Measurements from ENCODE around the gene ITGA5.

ITGA5 gene

DNA sequence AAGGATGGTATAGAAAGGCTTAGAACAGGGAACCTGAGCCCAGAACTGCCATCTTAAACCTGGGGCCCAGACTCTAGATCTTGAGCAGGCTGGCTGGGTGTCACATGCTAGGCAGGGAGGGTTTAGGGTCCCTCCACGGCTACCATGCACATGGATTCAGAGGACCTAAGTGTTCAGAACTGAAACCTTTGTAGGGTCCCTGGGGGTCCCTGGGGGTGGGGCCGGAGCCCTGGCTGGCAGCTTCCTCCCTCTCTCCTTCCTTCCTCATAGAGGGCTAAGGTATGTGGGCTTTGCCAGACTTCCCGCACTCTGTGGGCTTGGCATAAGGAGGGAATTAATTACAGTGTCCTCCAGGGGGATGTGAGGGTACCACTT, 29.9 kb downstream of the ITGA5 start:
- DNase-seq (ENCODE audit: low spot score): no peak

DNA sequence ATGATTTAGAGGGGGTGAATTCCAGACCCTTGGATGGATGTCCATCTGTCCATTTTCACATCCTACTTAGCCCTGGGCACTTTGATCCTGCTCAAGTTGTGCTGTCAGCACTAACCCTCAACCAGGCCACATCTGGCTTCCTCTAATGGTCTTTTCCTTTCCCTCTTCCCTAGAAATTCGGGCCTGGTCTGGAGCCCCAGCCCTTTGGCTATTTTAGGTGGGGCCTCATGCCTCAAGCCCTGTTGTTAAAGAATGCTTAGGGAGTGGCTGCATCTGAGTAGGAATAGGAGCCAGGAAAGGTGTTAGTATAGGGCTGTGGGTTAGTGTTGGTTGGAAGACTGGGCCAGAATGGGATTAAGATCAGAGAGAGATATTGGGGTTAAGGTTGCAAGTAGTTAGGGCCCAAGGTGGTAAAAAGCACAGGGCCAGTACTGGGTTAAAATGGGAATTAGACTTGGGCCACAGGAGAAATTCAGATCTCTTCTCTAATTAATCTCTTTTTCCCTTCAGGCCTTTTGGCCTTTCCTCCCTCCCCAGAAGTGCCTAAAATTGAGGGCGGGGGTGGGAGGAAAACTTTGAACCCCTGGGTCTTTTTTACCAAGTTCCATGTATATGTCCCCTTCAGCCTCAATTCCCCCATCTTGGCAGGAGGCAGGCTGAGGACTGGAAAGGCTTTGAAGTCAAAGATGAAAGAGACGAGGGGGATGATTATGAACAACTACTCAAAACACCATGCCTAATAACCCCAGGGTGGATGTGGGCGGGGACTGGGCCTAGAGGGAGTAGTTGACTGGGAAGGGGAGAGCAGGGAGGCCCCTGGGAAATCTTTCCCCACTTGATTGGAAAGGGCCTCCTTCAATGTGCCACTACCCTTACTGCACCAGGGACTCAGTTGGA, 30.6 kb downstream of the ITGA5 start:
- no peak for DNase-seq (ENCODE audit: low spot score)

DNA sequence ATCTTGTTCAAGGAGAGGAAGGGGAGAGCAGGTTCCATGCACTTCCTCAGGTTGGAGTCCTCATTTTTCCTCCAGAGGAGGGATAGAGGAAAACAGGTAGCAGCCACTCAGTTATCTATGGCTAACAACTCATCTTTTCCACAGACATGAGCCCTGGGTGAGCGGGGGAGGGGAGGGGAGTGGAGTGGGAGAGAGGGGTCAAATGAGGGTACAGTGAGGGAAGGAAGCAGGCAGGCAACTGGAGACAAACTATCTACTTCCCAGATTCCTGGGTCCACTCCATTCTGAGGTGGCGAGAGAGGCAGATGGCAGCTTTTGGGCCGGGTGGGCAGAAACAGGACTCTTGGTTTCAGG, 32.0 kb downstream of the ITGA5 start:
- DNase-seq (ENCODE audit: low spot score): no peak

DNA sequence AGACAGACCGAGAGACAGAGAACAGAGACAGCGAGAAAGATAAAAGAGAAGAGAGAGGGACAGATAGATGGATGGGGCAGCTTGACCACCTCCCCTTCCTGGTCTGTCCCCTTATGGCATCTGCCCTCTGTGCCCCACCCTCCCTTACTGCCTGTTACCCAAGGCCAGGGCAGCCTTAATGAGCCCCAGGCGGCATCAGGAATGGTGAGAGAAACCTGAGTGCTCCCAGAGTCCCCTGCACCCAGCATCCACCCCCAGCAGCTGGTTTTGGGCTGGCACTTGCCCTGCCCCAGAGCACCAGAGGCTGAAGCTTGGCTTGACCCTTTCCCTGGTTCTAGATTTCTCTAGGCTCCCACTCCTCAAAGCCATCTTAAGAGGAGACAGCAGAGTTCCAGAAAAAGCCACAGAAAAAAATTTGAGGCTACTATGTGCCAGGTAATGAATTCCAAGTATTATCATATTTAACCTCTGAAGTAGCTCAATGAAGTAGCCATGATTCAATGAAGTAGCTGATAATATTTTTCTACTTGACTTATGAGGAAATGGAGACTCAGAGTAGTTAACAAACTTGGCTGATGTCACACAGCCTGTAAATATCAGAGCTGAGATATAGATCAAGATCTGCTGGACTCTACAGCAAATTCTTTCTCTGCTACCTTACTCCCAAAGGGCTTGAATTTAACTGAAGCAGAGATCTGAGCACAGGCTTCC, 32.5 kb downstream of the ITGA5 start:
- DNase-seq (ENCODE audit: low spot score): no peak

DNA sequence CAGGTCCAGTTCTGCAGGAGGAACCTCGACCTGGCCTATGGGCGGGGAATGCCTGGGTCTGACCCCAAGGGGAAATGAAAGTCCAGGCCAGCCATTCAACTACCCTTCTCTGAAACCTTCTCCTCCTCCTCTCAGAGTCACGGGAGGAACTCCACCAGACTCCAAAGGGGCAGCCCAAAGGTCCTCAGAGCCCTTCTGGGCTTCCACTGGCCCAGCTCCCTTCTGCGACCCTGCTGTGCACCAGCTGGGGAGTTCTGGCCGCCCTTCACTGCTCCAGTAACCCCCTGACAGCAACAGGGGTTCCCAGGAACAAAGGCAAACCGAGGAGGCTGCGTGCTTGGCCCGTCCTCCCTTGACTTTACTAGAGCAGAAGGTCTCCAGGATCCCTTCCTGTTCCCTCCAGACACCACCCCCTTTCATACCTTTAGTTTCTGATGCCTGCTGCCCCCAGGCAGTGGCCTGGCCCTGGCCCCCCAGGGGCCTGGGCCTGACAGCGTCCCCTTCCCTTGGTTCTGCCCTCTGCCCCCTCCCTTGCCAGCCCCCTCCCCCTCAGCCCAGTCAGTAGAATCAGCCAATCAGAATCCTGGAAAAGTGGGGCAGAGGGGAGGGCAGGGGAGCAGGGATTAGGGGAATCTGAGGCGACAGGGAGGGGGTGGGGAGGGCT, 33.7 kb downstream of the ITGA5 start:
- DNase-seq (ENCODE audit: low spot score): peak; percentile 67

DNA sequence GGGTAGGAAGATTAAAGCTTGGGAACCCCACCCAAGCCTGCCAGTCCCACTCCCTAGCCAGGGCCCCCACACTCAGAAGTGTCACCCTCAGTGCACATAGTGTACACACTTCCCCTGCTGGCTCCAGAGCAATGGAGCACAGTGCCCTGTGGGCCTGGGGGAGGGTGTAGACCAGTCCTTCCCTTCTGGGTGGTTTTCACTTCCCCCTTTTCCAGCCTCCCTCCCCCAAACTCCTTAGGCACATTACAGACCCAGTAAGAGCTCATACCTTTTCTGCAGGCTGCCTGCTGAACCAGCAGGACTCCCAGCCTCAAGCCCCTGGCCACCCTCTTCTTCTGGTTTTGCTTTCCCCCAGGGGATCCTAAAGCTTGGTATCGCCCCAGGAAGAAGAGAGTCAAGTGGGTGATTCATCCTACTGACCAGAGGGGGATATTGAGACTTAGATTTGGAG, 34.5 kb downstream of the ITGA5 start, which contains the start of gene ZNF385A:
TSS of gene ZNF385A (minus strand) at position 143 of the 451 bp plus-strand sequence. CDS start 219 bp downstream, outside the sequence.
- DNase-seq (ENCODE audit: low spot score): no peak

DNA sequence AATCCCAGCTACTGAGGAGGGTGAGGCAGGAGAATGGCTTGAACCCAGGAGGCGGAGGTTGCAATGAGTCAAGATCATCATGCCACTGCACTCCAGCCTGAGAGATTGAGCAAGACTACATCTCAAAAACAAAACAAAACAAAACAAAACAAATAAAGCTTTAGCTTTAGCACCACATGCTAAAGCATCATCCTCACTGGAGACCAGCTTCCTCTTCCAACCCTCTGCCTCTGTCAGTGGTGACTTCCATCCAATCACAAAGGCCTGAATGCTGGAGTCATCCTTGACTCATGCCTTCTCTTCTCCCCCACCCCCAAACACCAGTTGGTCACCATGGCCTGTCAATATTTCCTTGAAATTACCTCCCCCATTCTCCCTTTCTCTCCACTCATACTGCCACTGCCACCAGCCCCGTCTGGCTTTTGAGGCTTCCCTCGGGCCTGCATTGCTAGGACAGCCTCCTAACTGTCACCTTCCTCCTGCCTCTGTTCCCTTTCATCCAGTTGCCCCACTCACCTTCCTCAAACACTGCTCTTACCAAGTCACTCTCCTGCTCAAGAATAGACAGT, 35.9 kb downstream of the ITGA5 start:
- DNase-seq (ENCODE audit: low spot score): no peak

DNA sequence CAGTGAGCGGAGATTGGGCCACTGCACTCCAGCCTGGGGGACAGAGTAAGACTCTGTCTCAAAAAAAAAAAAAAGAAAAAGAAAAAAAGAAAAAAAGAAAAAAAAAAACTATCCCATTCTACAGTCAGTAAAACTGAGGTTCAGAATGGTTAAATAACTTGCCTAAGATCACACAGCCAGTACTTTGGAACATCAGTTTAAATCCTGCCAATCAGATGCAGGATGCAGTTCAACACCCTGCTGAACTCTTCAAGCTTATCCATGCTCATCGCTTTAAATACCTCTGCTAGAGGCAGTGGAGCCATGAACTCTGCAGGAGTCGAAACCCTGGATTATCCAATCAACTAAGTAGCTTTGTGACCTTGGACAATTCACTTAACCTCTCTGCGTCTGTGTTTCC, 37.9 kb downstream of the ITGA5 start:
- no peak for DNase-seq (ENCODE audit: low spot score)

DNA sequence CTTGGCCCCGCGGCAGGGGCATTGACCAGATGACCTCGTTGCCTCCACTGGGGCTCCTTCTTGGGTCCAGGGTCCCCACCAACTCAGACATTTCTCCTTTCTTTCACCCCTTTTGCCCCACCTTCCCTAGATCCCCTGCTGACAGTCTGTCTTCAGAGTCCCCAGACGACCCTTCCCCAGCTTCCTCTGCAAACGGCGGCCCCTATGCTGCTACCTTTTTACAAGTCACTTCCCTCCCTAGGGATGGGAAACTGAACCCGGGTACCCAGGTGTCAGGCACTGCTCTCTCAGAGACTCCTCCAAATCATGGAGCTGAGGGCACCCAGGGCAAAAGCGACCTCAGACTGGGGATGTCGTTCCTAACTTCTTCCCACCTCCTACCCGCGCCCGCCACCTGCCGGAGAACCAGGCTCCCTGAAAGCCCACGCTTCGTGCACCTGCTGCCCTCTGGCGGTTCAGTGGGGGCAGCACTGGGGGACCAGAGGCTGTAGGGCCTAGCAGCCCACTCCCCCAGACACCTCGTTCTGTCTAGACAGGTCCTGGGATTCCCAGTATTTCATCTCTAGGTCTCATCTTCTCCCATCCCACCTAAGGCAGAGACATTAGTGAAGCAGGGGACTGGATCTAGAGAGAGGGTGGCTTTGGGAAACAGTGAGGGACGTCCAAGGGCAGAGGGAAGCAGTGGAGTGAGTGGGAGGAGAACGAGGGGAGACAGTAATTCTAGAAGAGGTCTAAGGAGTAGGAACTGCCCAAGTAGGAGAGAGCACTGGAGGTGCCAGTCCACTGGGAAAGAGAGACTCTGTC, 39.5 kb downstream of the ITGA5 start:
- peak; percentile 97 for DNase-seq (ENCODE audit: low spot score)

DNA sequence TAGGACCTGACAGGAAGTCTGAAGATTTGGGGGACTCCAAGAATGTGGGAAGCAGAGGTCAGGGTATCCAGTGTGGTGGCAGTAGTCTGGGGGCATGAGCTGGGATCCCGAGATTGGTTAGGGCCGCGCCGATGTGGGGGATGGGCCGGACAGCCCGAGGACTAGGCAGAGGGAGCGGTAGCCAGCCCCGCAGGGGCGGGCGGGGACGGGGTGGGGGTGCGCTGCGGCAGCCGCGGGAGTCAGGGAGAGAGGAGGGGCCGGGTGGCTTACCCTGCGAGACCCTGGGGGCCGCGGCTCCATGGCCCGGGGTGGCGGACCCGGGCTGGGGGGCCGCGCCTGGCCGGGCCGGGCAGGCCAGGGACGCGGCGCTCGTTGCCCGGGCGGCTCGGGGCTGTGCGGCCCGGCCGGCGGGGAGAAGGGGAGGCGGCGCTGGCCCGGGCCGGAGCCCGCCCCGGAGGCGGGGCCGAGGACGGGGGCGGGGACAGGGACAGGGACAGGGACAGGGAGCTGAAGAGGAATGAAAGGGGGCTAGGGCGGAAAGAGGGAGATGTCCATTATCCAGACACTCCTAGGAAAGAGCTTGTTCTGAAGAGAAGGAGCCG, 40.2 kb downstream of the ITGA5 start:
- peak; percentile 89 for DNase-seq (ENCODE audit: low spot score)

DNA sequence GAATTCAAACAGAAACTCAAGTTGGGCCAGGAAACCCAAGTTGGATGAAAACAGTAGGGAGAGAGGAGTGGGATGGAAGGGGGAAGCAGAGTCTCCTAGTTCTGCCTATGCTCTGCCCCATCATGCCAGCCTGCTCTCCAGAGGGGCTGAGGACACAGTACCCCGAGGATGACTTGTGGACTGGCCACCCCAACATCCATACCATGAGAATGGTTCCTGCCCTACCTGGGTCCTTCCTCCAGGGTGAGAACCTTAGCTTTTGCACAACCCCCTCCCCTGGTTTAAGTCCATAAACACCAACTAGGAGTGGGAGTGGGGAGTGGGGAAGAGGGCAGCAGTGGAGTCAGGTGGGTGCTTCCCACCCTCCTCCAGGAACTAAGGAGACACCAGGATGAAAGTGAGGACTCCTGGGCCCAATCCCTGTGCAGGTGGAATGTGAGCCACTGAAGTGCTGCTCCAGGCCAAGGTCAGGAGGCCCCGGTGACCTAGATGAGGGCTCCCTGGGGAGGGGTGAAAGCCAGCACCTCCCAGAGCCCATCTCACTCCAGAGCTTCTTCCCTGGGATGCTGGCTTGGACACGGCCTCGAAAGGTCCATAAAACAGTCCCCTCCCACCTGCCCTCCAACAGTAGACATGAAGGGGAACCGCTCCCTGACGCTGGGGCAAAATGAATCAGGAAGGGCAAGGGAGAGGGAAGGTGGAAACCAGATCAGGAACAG, 41.1 kb downstream of the ITGA5 start:
- DNase-seq (ENCODE audit: low spot score): no peak

DNA sequence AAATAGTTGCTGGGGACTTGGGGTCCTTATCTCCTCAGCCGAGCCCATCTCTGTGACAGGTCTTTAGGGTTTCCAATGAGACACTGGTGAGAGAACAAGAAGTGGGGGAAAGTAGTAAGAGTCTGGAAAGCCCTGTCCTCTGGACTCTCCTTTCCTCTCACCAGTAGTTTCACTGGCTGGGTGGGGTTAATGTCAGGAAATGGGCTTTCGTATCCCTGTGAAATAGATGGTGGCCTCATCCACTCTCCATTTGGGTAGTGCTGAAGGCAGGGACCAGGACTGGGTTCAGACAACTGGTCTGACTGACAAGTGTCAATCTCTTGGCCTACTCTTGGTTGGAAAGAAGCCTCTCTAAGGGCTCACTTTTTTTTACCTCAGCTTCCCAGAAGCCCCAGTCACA, 42.1 kb downstream of the ITGA5 start:
- no peak for DNase-seq (ENCODE audit: low spot score)

DNA sequence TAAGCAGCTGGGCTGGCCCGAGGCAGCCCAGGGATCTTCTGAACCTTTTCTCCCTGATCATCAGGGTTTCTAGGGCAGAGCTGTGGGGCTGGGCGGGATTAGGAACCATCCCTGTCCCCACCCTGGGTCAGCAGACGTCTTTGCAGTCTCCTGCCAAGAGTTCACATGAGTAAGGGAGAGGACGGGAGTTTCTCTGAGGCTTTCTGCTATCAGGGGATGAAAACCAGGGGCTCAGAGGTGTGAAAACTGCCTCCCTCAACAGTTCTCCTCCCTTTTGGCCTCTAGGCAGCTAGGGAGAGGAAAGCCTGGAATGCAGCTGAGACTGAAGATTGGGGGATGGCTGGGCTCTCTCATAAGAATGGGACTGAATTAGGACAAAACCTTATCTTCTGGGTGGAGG, 42.5 kb downstream of the ITGA5 start:
- no peak for DNase-seq (ENCODE audit: low spot score)

DNA sequence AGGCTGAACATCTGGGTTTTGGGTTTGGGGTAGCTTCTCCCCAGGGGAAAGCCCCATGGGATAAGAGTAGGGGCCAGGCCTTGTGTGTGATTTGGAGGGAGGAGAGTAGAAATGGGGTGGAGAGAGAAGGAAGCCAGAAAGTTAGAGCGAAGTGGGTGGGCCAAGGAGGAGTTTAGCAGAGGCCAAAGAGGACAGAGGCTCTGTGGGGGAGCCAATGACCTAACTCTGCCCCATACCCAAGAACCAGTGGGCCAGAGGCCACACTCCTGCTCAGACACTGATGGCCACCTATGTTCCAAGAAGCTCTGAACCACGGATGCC, 43.8 kb downstream of the ITGA5 start:
- no peak for DNase-seq (ENCODE audit: low spot score)

DNA sequence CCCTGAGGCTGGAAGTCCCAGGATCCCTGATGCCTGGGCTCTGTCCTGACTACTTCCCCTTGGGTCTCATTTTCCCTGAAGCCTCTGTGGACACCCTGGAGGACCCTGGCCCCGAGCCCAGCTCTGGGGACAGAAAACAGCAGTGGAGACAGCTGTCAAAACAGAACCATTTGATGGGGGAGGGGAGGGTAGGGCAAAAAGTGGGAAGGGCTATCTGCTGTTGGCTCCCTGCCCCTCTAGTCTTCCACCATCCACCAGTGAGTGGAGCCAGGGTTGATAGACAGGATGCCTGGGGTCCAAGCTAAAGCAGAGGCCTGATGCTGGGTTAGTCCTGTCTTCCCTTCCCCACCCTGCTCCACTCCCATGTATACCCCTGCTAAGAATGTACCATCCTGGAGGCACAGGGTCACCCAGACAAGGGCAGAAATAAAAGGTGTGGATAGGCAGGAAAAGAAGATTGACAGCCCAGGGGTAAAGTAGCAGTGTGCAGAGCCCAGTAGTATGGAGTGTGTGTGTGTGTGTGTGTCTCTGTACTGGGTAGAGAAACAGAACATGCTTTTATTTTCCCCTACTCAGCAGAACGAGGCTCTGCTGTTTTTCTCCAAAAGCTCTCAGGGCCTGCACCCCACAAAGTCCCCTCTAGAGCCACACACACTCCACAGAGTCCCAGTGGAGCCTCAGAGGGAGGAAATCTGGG, 44.4 kb downstream of the ITGA5 start:
- no peak for DNase-seq (ENCODE audit: low spot score)

DNA sequence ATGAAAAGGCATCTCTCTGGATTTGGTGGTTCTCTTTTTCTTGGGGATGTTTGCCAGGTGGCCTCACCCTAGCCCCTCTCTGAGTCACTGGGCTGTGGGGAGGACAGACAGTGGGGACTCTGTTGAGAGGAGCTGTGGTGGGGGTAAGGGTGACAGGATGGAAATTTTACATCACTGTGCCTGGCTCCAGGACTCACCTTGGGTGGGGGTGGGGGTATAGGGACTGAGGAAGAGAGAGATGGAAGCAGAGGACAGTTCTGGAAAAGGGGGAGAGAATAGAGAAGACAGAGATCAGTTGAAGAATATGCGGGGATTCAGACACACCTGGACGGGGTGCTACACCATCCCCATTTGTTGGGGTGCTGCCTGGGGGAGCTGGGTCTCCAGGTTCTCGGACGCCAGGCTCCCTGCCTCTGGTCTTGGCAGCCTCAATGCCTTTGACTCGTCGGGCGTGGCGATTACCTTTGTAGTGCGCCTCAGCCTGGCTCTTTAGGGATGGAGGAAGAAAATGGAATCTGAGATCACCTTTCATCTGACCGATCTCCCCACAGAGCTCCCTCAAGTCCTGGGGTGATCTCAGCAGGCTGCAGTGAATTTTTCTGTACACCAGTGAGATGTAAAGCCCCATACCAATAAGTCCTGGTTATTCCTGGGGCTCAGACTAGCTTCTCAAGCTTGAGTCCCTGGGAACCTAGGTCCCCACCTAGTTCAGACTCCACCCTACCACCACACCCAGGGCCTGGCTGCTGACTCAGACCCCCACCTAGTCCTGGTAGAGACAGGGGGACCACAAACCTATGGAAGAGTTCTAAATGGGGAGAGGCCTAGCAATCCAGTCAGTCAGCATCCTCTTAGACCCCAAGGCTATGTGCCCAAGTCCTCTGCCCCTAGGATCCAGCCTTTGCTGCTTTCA, 45.2 kb downstream of the ITGA5 start:
- no peak for DNase-seq (ENCODE audit: low spot score)

DNA sequence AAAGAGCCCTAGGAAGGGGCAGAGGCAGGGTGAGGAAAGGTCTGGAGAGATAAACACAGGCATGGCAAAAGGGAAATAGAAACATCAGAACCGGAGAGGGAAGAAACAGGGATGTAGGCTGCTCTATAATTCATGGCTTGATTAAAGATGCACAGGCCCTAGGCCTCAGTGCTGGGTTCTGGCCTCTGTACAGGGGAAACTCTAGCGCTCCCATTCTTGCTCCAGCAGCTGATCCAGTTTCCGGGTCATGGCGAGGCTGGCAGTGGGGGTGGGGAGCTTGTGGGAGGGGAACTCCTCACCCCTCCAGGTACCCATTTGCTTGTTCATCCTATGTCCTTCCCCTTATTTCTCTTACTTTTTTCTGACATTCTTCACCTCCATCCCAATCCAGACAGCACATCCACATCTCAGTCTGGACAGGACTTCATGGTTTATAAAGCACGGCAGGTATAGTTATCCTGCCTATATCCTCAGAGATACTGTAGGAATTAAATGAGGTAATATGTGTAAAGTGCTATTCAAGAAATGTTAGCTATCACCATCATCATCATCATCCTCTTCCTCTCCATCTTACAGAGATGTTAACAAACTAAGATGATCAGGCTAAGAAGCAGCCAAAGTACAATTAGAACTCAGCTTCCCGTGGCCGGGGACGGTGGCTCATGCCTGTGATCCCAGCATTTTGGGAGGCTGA, 46.8 kb downstream of the ITGA5 start:
- no peak for DNase-seq (ENCODE audit: low spot score)

DNA sequence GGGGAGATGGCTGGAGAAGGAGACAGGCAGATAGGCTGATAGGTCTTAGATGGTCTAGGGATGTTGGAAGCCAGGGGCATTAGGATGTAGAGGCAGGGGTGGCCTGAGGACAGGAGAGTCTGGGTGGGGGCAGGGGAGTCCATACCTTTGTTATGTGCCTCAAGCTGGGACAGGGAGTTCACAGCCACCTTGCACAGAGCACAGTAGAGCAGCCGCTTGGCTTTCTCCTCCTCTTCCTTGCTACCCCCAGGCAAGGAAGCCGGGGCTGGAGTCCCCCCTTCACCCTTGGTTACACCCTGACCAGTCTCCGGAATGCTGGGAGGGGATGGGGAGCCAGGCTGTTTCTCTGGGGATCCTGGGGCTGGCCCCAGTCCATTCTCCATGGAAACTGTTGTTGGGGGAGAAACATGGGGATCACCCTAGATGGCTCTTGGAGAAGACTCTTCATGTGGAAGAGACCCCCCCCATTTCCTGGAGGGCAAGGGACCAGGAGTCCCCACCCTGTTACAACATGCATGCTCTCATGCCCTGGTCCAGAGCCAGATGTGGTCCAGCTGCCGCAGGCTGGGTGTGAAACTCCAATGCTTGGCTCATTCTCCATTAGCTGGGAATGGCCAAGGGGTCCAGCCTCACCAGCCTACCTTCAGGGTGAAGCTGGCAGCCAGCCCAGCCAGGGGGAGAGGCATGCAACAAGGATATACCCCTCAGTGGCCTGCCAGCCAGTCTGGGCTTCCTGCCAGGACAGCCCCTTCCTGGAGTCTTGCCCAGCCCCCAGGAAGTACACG, 47.5 kb downstream of the ITGA5 start:
- no peak for DNase-seq (ENCODE audit: low spot score)
